ENCODE measurements around the gene TMUB2. TPM values are rescaled to one million over a fixed set of nuclear protein-coding genes. Genes with fewer than 3 reads are reported as not detected.

TMUB2 gene
- total and polyA plus RNA-seq, 4 donors: 12.2 to 18.8 (median 14.0) TPM

DNA sequence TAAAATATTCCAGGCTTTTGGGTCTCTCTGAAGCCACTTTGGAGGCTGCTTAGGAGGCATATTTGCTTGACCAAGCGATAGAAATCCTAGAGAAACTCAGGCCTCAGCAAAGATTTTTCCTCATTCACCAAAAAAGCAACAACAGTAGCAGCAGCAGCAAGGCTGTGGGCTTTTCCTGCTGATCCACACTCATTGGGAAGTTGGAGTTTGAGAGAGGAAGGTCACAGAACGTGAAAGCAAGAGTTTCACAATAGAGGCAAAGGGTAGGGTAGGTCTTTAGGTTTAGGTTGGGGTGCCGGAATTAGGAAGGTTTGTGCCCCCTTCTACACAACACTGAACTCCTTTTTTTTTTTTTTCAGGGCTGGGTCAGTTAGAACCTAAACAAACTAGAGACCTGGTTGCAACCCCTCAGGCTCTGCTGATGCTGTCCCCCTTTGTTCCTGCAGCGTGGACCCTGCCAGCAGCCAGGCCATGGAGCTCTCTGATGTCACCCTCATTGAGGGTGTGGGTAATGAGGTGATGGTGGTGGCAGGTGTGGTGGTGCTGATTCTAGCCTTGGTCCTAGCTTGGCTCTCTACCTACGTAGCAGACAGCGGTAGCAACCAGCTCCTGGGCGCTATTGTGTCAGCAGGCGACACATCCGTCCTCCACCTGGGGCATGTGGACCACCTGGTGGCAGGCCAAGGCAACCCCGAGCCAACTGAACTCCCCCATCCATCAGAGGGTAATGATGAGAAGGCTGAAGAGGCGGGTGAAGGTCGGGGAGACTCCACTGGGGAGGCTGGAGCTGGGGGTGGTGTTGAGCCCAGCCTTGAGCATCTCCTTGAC lies 2.0 kb downstream of the TMUB2 start:
- Histone ChIP-seq H3K36me3 (ENCODE audit: control insufficient read depth in 4 of 4, insufficient read depth in 3 of 4, low read depth in 1 of 4, low read length in 3 of 4) (peaks cover 5 to 25% (median 13%) of the 10 kb centered on the region in 4 donors), H3K27ac (ENCODE audit: low read depth in 1 of 2, low read length in 2 of 2) (no peak overlapping the region), H3K9ac (ENCODE audit: low read depth in 1 of 2, low read length in 2 of 2) (no peak overlapping the region), H3K27me3 (ENCODE audit: control insufficient read depth in 4 of 4, insufficient read depth in 4 of 4, low read length in 3 of 4) (no peaks in the 10 kb centered on the region), H3K4me1 (ENCODE audit: control insufficient read depth in 4 of 4, insufficient read depth in 4 of 4, low read length in 3 of 4) (peaks cover 6 to 35% (median 31%) of the 10 kb centered on the region in 4 donors), H3K9me3 (ENCODE audit: control insufficient read depth in 4 of 4, low read length in 3 of 4) (no peaks in the 10 kb centered on the region), H3K4me3 (ENCODE audit: low read depth in 1 of 3, low read length in 3 of 3) (no peak overlapping the region)
- TF ChIP-seq FOXA2 (IDR thresholded peaks at IDR 0.05) (no peak), EGR1 (IDR thresholded peaks at IDR 0.05; ENCODE audit: low read depth in 2 of 2) (no peak), GABPA (IDR thresholded peaks at IDR 0.05 in 1 of 2, conservative IDR thresholded peaks at IDR 0.05 in 1 of 2) (no peak), TAF1 (conservative IDR thresholded peaks at IDR 0.05) (no peak), NR2F2 (IDR thresholded peaks at IDR 0.05) (no peak), HNF4G (IDR thresholded peaks at IDR 0.05) (no peak), HNF4A (conservative IDR thresholded peaks at IDR 0.05) (no peak), RXRA (IDR thresholded peaks at IDR 0.05) (no peak), JUND (IDR thresholded peaks at IDR 0.05) (no peak), YY1 (IDR thresholded peaks at IDR 0.05) (no peak), SP1 (IDR thresholded peaks at IDR 0.05) (no peak), FOXA1 (IDR thresholded peaks at IDR 0.05) (no peak)
- TF ChIP-seq, protein P1, sequence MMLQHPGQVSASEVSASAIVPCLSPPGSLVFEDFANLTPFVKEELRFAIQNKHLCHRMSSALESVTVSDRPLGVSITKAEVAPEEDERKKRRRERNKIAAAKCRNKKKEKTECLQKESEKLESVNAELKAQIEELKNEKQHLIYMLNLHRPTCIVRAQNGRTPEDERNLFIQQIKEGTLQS (IDR thresholded peaks at IDR 0.05): no peak
- TF ChIP-seq, protein P2, sequence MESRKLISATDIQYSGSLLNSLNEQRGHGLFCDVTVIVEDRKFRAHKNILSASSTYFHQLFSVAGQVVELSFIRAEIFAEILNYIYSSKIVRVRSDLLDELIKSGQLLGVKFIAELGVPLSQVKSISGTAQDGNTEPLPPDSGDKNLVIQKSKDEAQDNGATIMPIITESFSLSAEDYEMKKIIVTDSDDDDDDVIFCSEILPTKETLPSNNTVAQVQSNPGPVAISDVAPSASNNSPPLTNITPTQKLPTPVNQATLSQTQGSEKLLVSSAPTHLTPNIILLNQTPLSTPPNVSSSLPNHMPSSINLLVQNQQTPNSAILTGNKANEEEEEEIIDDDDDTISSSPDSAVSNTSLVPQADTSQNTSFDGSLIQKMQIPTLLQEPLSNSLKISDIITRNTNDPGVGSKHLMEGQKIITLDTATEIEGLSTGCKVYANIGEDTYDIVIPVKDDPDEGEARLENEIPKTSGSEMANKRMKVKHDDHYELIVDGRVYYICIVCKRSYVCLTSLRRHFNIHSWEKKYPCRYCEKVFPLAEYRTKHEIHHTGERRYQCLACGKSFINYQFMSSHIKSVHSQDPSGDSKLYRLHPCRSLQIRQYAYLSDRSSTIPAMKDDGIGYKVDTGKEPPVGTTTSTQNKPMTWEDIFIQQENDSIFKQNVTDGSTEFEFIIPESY (IDR thresholded peaks at IDR 0.05): no peak
- TF ChIP-seq, protein P3, sequence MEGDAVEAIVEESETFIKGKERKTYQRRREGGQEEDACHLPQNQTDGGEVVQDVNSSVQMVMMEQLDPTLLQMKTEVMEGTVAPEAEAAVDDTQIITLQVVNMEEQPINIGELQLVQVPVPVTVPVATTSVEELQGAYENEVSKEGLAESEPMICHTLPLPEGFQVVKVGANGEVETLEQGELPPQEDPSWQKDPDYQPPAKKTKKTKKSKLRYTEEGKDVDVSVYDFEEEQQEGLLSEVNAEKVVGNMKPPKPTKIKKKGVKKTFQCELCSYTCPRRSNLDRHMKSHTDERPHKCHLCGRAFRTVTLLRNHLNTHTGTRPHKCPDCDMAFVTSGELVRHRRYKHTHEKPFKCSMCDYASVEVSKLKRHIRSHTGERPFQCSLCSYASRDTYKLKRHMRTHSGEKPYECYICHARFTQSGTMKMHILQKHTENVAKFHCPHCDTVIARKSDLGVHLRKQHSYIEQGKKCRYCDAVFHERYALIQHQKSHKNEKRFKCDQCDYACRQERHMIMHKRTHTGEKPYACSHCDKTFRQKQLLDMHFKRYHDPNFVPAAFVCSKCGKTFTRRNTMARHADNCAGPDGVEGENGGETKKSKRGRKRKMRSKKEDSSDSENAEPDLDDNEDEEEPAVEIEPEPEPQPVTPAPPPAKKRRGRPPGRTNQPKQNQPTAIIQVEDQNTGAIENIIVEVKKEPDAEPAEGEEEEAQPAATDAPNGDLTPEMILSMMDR (IDR thresholded peaks at IDR 0.05; ENCODE audit: low read depth, low read length, missing input control): no peak
- TF ChIP-seq, protein P4, sequence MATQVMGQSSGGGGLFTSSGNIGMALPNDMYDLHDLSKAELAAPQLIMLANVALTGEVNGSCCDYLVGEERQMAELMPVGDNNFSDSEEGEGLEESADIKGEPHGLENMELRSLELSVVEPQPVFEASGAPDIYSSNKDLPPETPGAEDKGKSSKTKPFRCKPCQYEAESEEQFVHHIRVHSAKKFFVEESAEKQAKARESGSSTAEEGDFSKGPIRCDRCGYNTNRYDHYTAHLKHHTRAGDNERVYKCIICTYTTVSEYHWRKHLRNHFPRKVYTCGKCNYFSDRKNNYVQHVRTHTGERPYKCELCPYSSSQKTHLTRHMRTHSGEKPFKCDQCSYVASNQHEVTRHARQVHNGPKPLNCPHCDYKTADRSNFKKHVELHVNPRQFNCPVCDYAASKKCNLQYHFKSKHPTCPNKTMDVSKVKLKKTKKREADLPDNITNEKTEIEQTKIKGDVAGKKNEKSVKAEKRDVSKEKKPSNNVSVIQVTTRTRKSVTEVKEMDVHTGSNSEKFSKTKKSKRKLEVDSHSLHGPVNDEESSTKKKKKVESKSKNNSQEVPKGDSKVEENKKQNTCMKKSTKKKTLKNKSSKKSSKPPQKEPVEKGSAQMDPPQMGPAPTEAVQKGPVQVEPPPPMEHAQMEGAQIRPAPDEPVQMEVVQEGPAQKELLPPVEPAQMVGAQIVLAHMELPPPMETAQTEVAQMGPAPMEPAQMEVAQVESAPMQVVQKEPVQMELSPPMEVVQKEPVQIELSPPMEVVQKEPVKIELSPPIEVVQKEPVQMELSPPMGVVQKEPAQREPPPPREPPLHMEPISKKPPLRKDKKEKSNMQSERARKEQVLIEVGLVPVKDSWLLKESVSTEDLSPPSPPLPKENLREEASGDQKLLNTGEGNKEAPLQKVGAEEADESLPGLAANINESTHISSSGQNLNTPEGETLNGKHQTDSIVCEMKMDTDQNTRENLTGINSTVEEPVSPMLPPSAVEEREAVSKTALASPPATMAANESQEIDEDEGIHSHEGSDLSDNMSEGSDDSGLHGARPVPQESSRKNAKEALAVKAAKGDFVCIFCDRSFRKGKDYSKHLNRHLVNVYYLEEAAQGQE (IDR thresholded peaks at IDR 0.05): no peak
- TF ChIP-seq, protein P5, sequence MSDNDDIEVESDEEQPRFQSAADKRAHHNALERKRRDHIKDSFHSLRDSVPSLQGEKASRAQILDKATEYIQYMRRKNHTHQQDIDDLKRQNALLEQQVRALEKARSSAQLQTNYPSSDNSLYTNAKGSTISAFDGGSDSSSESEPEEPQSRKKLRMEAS (IDR thresholded peaks at IDR 0.05): no peak
- WGBS: 87% methylated on average over 12 of the region's 12 CpGs
- DNase-seq (ENCODE audit: low spot score): no peak

All from liver (tissue), 9 donors.